GM12878 (cell line): ENCODE results near the gene FCGR3B. TPM values are rescaled to one million over a fixed set of nuclear protein-coding genes. Genes with fewer than 3 reads are reported as not detected.
"Not testable (repeated sequence)": the region's sequence is repeated elsewhere in the genome, so short reads cannot be mapped to it uniquely, and the experiment has no call there.

Source experiments
- ATAC-seq: fragments of 200-7000 bp; cut with Tn5 transposase; 3 replicates; pipeline ENCODE4 v1.9.1; 2020; ENCODE audit warnings: mild to moderate bottlenecking, moderate library complexity
- BruUV-seq: library from RNA; stranded (reverse); fragments of 400-500 nt; replicated peaks from 2 replicates; lab custom pipeline; 2021; lab: Mats Ljungman, UMichigan
- CTCF ChIA-PET: fragments of 300-600 bp; sonication (Branson Sonifier 250); formaldehyde crosslinking; extraction: SDS; loops from one replicate; lab custom pipeline; 2021; ENCODE audit warnings: inconsistent platforms; lab: Yijun Ruan, JAX
- POLR2A ChIA-PET: fragments of 350-600 bp; formaldehyde crosslinking; extraction: SDS; loops from one replicate; lab custom pipeline; 2021; ENCODE audit warnings: inconsistent platforms; lab: Charles Lee
- RAD21 ChIA-PET: fragments of 300-600 bp; sonication (Branson Sonifier 250); formaldehyde crosslinking; loops from one replicate; lab custom pipeline; 2023; ENCODE audit warnings: antibody characterized with exemption; ENCODE audit not compliant: unreplicated experiment; lab: Charles Lee
- SMC1A ChIA-PET: fragments of 300-600 bp; sonication (Branson Sonifier 250); formaldehyde crosslinking; loops from one replicate; lab custom pipeline; 2023; ENCODE audit not compliant: unreplicated experiment, uncharacterized antibody; lab: Charles Lee
- DNase-seq: peaks from one replicate; pipeline ENCODE4 v3.0.0-alpha.2; 2011; ENCODE audit warnings: low read depth, low spot score
- FAIRE-seq: peaks from 3 replicates; lab custom pipeline; 2011; peaks lifted over from hg19 to GRCh38; lab: Jason Lieb, UNC
- H2AFZ ChIP-seq: 2 replicates; pipeline ENCODE4 v1.6.0; 2011; ENCODE audit warnings: low read depth, low read length, control low read depth; ENCODE audit not compliant: control insufficient read depth
- H3K27ac ChIP-seq: 2 replicates; pipeline ENCODE4 v1.5.1; 2011; ENCODE audit warnings: control low read depth; ENCODE audit not compliant: control insufficient read depth, insufficient read depth
- H3K27me3 ChIP-seq, 2 experiments: replicated peaks in 1 of 2; 2 replicates each; pipeline versions ENCODE4 v1.6.0 to v1.6.1; 2011; ENCODE audit warnings: low read length in 1 of 2; ENCODE audit not compliant: control insufficient read depth in 2 of 2, insufficient read depth in 2 of 2
- H3K36me3 ChIP-seq, 2 experiments: 2 replicates each; pipeline ENCODE4 v1.5.1; 2011; ENCODE audit warnings: low read length in 1 of 2; ENCODE audit not compliant: control insufficient read depth in 2 of 2, insufficient read depth in 2 of 2
- H3K4me1 ChIP-seq: 2 replicates; pipeline ENCODE4 v1.6.1; 2011; ENCODE audit warnings: mild to moderate bottlenecking, low read length, moderate library complexity, mixed read lengths; ENCODE audit not compliant: control insufficient read depth, insufficient read depth
- H3K4me2 ChIP-seq: 2 replicates; pipeline ENCODE4 v1.6.0; 2011; ENCODE audit warnings: control low read depth; ENCODE audit not compliant: control insufficient read depth, insufficient read depth
- H3K4me3 ChIP-seq: fragments of 200-600 bp; sonication (generic); 2 replicates; pipeline ENCODE4 v1.5.1; 2016
- H3K79me2 ChIP-seq: 2 replicates; pipeline ENCODE4 v1.6.0; 2011; ENCODE audit warnings: low read length; ENCODE audit not compliant: control insufficient read depth, insufficient read depth
- H3K9ac ChIP-seq: 2 replicates; pipeline ENCODE4 v1.8.0; 2011; ENCODE audit warnings: low read length, control low read depth, mixed read lengths; ENCODE audit not compliant: control insufficient read depth, insufficient read depth
- H3K9me3 ChIP-seq: replicated peaks from 3 replicates; pipeline ENCODE4 v1.5.1; 2011; ENCODE audit warnings: mild to moderate bottlenecking, low read length; ENCODE audit not compliant: control insufficient read depth, insufficient read depth
- H4K20me1 ChIP-seq: 2 replicates; pipeline ENCODE4 v1.6.0; 2011; ENCODE audit not compliant: control insufficient read depth, insufficient read depth
- PKNOX1 ChIP-seq: fragments of 450-650 bp; IDR thresholded peaks from 2 replicates; pipeline ENCODE4 v1.6.1; 2016; ENCODE audit warnings: mild to moderate bottlenecking
- WGBS: methylation state at CpG from one replicate; pipeline ENCODE4 v1.1.6; 2016; ENCODE audit warnings: low lambda C conversion rate; ENCODE audit not compliant: insufficient replicate concordance, insufficient coverage; ENCODE audit errors: missing lambda C conversion rate; 5-methylcytosine and 5-hydroxymethylcytosine counted together
- in situ Hi-C: fragments of 300-500 bp; cut with MboI; formaldehyde crosslinking; loops from 9 replicates; pipeline ENCODE4 v1.14.3; 2018; ENCODE audit warnings: mixed read lengths
- intact Hi-C: fragments of 100-400 bp; cut with micrococcal nuclease; formaldehyde crosslinking; loops from one replicate; pipeline ENCODE4 v1.14.2; 2022; ENCODE audit not compliant: unreplicated experiment
- polyA plus RNA-seq, 11 experiments: library from polyadenylated mRNA; depleted of rRNA in 4 of 11; unstranded in 6 of 11; stranded (reverse) in 5 of 11; fragments of >200 nt; fragmentation: Nextera tagmentation in 4 of 11; fragmentation: Illumina TruSeq in 1 of 11; extraction: Ambion mirVana in 4 of 11; extraction: Trizol in 1 of 11; gene quantifications; 1 replicate in 1 of 11; 2 replicates in 10 of 11; pipeline versions ENCODE4 v1.2.1 to v1.2.3, GENCODE V29; 2011 to 2016; ENCODE audit warnings: inconsistent platforms in 2 of 11, missing spikeins in 2 of 11, low read depth in 1 of 11
- total RNA-seq, 4 experiments: library from RNA; depleted of rRNA in 3 of 4; stranded (reverse); fragments of >200 nt in 3 of 4; fragmentation: Illumina TruSeq in 1 of 4; extraction: Trizol in 1 of 4; gene quantifications; 2 replicates each; pipeline versions ENCODE4 v1.2.1 to v1.2.3, GENCODE V29; 2013 to 2021

FCGR3B gene
- total and polyA plus RNA-seq, 10 of the 15 experiments (the other 5 are each of a cell fraction or from before 2014, with no cell fraction given), result not detected

GRCh38 chr1:161644855-161645254 is 13.9 kb upstream of the FCGR3B start:
- TF ChIP-seq PKNOX1, result 0 out of 2 replicates have a peak, but pooled peaks have one; percentile 22
- H3K27me3 ChIP-seq, H3K27ac ChIP-seq, FAIRE-seq, H4K20me1 ChIP-seq, BruUV-seq, H3K36me3 ChIP-seq, RAD21 ChIA-PET, H3K4me3 ChIP-seq, H3K9ac ChIP-seq, POLR2A ChIA-PET, H3K9me3 ChIP-seq, H3K4me2 ChIP-seq, H2AFZ ChIP-seq, DNase-seq, H3K79me2 ChIP-seq, ATAC-seq, H3K4me1 ChIP-seq: not testable (repeated sequence)
- in situ Hi-C loops (loop anchor here (5.0 kb wide), 1 partner anchor 92 kb away; no protein-coding TSS in a partner anchor), intact Hi-C loops (loop anchor here (5.0 to 10.0 kb wide), 2 partner anchors 78 to 160 kb away; no protein-coding TSS in a partner anchor)
- 0% methylated on average over 1 of the region's 1 CpG for WGBS
- CTCF ChIA-PET, result interaction anchor here (1.1 to 1.7 kb wide), 3 partner anchors 92 to 96 kb away, joined by 4 to 11 read pairs (median 4); no protein-coding TSS in a partner anchor
- SMC1A ChIA-PET, result interaction anchor here (0.6 to 1.6 kb wide), 4 partner anchors 93 to 158 kb away, joined by 3 to 4 read pairs (median 3); no protein-coding TSS in a partner anchor

DNA sequence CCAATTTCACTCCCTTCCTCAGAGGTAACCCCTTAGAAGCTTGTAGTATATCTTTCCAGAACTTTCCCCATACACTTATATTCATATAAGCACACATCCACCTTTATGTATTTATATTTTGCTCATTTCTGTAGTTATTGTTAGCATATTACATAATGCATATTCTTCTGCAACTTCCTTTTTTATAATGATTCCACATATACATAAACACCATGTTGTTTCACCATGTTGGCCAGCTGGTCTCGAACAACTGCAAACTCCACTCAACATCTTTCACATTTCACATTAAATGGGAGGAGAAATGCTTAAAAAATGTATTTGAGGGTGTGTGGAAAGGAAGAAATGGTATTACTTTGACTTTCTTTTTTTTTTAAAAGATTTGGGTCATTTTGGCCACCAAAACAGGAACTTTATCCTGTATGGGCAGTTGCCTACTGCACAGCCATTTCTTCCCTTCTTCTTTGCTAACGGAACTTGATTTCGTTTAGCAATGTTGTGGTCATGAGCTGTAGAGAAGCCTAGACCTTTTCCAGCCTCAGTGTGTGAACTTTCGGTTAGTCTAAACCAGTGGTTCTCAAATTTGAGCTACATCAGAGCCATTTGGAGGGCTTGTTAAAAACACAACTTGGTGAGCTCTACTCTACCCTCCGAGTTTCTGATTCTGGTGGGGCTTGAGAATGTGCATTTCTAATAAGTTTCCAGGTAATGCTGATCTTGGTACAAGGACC is 12.7 kb upstream of the FCGR3B start:
- H3K79me2 ChIP-seq, POLR2A ChIA-PET, H3K4me3 ChIP-seq, H3K27me3 ChIP-seq, H3K9ac ChIP-seq, ATAC-seq, H3K9me3 ChIP-seq, BruUV-seq, RAD21 ChIA-PET, H2AFZ ChIP-seq, DNase-seq, H3K4me1 ChIP-seq, H3K36me3 ChIP-seq, in situ Hi-C loops, H3K27ac ChIP-seq, H4K20me1 ChIP-seq, FAIRE-seq: not testable (repeated sequence)
- SMC1A ChIA-PET, result interaction anchor here (0.9 kb wide), 1 partner anchor 95 kb away, joined by 6 read pairs; no protein-coding TSS in a partner anchor
- CTCF ChIA-PET, result interaction anchor here (0.8 to 1.3 kb wide), 2 partner anchors 95 to 156 kb away, joined by 3 to 4 read pairs; no protein-coding TSS in a partner anchor
- intact Hi-C loops, result loop anchor here (10.0 kb wide), 1 partner anchor 159 kb away; no protein-coding TSS in a partner anchor
- WGBS, result 62% methylated on average over 4 of the region's 5 CpGs
- H3K4me2 ChIP-seq, result 0 out of 2 replicates have a peak overlapping the region, but pooled peaks have one; percentile 17
